HS-5 (cell line): ENCODE data around the gene SFT2D3.

Source experiments
- DNase-seq: peaks from one replicate; pipeline ENCODE4 v3.0.0-alpha.2; 2012; ENCODE audit warnings: low read depth

Gene SFT2D3

DNA sequence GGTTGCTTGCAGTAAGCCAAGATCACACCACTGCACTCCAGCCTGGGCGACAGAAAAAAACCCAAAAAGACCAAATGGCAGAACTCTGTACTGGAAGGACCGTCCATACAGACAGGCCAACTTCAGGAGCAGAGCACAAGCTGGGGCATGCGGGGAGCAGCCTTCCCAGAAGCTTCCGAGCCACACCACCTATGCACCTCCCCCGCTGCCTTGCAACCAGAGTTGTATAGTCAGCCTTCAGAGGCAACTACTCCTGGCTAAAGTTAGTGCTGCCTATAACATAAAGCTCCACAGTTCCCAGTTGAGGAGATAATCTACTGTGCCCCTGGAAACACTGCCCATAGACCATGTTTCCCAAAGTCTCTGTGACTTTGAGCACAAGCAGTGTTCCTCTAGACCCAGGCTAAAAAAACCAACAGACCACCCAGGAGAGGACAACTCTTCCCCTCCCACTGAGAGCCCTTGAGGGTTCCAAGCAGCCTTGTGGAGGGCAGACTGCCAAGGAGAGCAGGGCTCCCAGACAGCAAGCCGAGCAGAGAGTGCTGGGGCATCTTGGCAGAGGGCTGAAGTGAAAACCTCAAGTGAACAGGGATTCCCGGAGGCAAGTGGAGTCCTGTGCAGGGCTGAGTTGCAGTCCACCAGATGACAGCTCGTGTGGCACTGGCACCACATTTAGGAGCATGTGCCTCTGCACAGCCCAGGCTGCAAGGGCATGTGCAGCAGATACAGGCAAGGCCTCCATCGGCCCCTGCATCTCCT, 6.8 kb downstream of the SFT2D3 start:
- no peak for DNase-seq

DNA sequence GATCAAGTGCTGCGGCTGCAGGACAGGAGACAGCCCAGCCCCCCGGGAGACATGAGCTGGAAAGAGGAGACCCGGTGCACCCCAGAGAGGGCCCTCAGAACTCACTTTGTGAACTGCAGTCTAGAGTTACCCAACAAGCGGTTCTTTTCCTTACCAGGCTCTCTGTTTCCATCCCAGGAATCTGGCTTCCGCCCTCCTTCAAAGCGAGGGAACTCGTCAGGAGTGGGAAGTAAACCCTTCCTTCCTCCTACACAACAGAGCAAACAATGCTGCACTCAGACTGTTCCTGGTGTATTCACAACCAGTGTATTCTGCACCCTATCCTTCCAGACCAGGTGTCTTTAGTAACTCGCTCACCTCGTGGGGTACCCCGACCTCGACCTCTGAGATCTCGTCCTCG, 8.0 kb downstream of the SFT2D3 start:
- no peak for DNase-seq

- no peak for DNase-seq
Observed at GRCh38 chr2:127712999-127713398, 11.7 kb downstream of the SFT2D3 start.

DNA sequence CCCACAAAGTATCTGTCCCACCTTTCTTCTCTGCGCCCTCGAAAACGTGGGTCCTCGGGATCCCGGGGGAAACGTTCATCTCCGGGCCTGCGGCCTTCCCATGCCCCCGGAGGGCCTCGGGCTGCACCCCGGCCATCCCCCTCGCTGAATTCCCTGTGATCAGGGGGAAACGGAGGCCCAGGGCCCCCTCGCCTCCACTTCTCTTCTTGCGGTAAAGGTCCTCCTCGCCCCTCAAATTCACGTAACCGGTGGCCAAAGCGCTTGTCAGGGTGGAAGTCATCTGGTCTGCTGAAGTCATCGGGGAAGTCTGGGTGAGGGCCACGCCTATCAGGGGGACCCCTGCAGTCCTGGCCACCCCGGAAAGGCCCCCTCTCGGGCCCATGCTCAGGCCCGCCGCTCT, 12.3 kb downstream of the SFT2D3 start:
- no peak for DNase-seq

GRCh38 chr2:127715778-127716449, 14.6 kb downstream of the SFT2D3 start:
- no peak for DNase-seq

- DNase-seq: no peak
Observed at GRCh38 chr2:127718271-127718670, 17.0 kb downstream of the SFT2D3 start.

- DNase-seq: no peak
Observed at GRCh38 chr2:127719301-127720218, 18.3 kb downstream of the SFT2D3 start.

DNA sequence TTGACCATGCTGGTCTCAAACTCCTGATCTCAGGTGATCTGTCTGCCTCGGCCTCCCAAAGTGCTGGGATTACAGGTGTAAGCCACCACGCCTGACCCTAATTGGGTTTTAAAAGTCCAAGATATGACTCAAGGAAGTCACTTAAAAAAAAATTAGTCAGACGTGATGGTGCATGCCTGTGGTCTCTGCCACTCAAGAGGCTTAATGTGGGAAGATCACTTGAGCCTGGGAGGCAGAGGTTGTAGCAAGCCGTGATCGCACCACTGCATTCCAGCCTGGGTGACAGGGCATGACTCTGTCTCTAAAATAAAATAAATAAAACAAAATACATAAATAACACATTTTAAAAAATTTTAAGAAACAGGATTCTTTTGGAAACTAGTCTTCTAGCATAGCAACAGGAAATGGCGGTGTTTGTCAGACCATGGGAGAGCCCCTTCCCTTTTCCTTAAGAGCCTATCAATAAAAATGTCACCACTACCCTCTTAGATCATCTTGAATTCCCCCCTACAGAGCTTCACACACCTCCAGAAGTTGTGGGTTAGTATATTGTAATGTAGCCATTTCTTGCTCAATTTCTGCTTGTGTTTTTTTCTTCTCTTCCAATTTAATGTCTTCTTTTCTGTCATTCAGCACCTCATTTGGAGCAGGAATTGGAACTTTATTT, 20.1 kb downstream of the SFT2D3 start:
- DNase-seq: no peak

- no peak for DNase-seq
Observed at GRCh38 chr2:127721978-127722355, 20.7 kb downstream of the SFT2D3 start.

DNA sequence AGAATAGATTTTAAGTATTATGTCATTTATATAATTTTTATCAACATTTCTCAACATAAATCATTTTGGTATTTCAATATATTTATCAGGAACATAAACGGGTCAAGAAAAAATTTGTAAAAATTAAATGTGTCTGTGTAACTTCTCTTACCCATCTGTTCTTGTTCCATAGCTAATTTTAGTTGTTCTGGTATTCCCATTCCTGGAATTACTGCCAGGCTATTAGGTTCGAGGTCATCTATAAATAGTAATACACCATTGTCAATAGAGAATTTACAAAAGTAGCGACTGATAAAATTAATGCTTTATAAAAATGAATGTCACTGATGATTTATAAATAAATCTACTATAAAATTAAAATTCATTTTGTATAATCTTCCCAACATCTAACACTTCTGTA, 21.5 kb downstream of the SFT2D3 start:
- no peak for DNase-seq

- DNase-seq: no peak
Observed at GRCh38 chr2:127726158-127726880, 25.0 kb downstream of the SFT2D3 start.

GRCh38 chr2:127733113-127733815, 32.0 kb downstream of the SFT2D3 start:
- DNase-seq: no peak

- no peak for DNase-seq
Observed at GRCh38 chr2:127733816-127734537, 32.7 kb downstream of the SFT2D3 start.

DNA sequence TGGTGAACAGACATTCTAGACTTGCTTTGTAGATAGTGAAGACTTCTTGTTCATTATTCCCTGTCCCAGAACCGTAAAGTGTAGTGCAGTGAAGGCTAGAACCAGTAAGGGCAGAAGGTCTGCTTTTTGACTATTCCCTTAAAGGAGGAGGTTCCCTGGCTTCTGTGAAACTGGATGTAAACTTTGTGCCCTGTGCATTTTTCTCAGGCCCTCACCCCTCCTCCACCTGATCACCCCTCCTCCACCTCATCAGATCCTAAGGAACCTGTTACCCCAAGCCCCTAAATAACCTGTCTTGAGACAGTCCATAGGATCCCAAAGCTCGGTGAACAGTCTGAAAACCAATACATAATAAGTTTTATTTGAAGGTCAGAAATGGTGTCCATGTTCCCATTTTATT, 33.7 kb downstream of the SFT2D3 start:
- DNase-seq: no peak

- no peak for DNase-seq
Observed at GRCh38 chr2:127735537-127736399, 34.5 kb downstream of the SFT2D3 start.

- no peak for DNase-seq
Observed at GRCh38 chr2:127737892-127738291, 36.6 kb downstream of the SFT2D3 start.

DNA sequence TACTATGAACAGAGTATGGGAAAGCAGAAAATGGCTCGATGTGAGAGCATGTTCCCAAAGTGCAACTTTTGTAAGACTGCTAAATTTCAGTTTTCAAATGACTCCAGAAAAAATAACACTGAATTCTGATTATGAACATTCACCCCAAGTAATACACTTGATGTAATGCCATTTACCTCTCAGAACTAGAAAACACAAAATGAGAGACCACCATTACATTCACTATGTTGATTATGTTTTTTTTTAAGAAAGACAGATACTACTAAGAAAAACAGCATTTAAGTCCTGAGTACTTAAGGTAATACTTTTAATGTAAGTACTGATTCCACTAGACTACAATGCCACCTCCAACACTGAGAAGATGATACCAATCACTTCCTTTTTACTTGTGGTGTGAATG, 38.5 kb downstream of the SFT2D3 start:
- DNase-seq: no peak

DNA sequence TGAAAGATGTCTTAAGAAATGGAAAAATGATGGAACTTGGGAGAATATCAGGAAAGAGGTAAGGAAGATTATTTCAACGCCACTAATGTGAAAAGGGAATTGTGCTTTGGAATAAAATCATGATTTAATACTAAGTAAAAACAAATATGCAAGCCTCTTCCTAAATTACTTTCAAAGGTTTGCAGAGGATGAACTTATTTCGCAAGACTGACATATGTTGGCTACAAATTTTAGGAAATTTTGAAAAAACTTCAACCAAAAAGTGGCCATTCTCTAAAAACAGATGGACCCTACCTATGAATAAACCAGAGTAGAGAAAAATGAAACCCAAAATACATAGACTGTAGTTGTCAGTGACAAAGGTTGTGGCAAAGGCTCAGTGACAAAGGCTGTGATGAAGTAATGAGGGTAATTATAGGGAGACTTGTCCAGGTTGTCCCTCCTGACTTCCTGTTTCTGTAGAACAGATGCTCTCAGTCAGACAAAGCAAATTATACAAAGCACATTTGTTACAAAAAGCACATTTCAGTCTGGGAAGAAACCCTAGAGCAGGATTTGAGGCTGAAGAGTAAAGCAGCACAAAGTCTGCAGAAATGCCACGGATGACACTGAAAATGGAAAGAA, 39.5 kb downstream of the SFT2D3 start:
- DNase-seq: no peak
